NCI-H510A treated with DMSO at 0.1 percent for 48 hours (cell line): Measurements from ENCODE around the gene RGL4.

Source experiments
- DNase-seq: peaks from one replicate; lab custom pipeline; 2025; lab: John Stamatoyannopoulos, UW

The RGL4 gene

GRCh38 chr22:23681026-23681809 is 9.6 kb upstream of the RGL4 start:
- DNase-seq, result no peak

GRCh38 chr22:23682077-23682476 is 8.7 kb upstream of the RGL4 start:
- DNase-seq, result no peak

DNA sequence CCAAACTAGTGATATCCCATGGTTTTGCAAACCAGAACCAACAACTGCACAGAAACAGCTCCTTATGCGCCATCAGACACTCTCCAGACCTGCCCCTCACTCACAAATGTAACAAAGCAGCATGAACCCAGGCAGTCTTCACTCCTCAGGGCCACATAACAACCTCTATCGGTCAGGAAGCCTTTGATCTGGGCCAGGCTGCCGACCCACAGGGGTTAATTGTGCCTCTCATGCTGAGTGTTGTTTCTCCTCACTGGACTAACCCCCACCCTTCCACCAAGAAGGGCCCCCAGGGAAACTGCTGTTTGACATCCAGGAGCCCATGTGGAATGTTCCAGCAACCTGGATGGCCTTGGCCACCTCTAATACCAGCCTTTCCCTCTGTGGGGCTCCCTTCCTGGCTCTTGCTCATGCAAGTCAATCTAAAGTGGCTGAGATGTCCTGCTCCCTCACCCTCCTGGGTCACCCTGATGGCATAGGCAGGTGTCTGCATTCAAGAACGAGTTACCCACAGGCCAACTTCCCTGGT is 7.9 kb upstream of the RGL4 start:
- DNase-seq, result no peak

DNA sequence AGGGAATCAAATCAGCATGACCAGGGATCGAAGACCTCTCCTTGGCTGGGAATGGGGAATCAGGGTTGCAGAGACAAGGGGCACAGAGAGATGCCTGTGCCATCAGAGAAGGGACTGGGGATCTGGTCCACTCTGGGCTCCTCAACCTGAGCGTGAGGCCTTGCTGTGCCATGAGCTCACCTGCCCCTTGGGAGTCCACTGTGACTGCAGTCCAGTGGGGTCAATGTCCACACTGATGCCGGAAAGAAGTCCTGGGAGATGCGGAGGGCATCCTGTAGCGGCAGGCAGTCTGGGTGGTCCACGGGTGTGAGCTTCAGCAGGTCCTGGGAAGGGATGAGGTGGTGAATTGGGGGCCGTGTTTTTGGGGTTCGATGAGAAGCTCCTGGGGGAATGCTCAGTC is 7.3 kb upstream of the RGL4 start:
- DNase-seq, result no peak

GRCh38 chr22:23684026-23684425 is 6.8 kb upstream of the RGL4 start:
- DNase-seq, result no peak

DNA sequence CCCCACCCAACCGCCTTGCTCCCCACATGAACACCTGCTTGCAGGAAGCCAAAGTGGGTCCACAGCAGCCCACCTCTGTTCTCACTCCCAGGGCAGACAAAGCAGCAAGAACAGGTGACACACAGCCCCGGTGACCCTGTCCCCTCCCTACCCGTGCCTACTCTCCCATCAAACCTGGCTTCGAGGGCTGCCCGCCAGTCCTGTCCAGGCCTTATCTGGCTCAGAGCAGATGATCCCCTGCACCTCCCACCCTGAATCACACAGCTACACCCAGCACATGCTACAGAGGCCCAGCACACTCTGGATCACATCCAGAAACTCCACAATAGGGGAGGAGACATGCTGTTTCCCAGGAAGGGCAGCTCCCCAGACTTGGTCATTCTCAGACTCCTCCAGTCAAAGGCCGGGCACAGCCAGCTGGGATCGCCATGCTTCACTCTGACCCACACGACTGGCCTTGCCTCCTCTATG is 6.2 kb upstream of the RGL4 start:
- DNase-seq, result no peak

DNA sequence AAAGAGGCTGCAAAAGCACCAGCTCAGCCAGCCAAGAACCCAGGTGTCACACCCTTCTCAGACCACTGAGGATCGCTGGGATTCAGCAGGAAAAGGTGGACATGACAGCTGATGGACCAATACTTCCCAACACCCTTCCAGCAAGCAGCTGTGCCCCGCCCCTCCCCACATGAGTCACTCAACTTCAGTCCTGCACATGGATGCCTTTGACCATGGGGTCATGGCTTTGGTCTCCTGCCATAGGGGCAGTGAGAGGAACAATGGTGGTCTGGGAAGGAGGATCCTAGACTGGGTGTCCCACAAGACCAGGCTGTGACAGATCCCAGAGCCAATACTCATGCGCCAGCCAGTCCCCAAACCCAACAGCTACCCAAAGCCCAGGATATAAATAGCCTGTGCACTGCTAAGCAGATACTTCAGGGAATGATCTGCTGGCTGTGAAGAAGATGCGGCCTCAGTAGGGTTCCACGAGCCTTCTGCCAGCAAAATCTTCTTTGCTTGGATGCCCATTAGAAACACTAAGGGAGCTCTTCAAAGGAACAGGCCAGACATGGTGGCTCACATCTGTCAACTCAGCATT is 5.5 kb upstream of the RGL4 start:
- no peak for DNase-seq

DNA sequence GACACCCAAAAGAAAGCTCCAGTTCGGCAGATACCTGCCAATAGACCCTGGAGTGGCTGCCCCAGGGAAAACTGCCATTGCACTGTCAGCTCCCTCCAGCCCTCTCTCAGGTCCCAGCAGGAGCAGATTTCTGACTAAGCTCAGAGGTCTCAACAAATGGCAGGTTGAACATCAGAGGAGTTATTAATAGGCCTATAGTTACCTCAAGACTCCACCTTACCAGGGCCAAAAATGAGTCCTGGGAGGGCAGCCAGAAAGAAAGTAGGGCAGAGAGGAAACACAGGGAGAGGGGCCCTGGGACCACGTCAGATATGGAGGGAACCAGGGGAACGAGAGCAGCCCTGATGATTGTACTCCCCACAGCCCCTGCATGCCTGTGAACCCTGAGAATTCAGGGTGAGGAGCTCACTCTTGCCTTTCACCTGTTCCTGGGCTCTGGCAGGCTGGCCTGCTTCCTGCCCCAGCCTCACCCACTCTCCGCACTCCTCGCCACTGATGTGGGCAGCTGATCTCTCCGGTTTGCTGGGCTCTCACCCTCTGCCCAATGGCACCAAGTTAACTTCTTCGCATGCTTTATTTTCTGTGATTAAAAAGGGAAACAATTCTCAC is 4.3 kb upstream of the RGL4 start:
- no peak for DNase-seq

GRCh38 chr22:23688121-23688520 is 2.7 kb upstream of the RGL4 start:
- DNase-seq, result no peak

GRCh38 chr22:23688571-23688970 is 2.2 kb upstream of the RGL4 start:
- DNase-seq, result no peak

DNA sequence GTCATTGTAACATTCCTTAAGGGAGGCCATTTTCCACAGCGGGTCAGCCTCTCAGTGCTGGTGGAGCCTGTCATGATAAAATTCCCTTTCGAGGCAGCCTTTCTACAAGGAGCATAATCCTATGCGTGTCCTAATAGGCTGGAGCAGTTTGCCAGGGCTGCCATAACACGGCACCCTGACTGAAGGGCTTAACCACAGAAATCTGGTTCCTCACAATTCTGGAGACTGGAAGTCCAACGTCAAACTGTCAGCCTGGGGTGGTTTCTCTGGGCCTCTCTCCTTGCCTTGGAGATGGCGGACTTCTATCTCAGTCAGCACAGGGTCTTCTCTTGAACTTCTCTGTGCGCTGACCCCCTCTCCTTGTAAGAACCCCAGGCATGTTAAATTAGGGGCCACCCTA is 1.4 kb upstream of the RGL4 start:
- no peak for DNase-seq

GRCh38 chr22:23691748-23692423 is 1.1 kb downstream of the RGL4 start:
- no peak for DNase-seq

- no peak for DNase-seq
Observed at GRCh38 chr22:23692598-23693291, 1.9 kb downstream of the RGL4 start.

DNA sequence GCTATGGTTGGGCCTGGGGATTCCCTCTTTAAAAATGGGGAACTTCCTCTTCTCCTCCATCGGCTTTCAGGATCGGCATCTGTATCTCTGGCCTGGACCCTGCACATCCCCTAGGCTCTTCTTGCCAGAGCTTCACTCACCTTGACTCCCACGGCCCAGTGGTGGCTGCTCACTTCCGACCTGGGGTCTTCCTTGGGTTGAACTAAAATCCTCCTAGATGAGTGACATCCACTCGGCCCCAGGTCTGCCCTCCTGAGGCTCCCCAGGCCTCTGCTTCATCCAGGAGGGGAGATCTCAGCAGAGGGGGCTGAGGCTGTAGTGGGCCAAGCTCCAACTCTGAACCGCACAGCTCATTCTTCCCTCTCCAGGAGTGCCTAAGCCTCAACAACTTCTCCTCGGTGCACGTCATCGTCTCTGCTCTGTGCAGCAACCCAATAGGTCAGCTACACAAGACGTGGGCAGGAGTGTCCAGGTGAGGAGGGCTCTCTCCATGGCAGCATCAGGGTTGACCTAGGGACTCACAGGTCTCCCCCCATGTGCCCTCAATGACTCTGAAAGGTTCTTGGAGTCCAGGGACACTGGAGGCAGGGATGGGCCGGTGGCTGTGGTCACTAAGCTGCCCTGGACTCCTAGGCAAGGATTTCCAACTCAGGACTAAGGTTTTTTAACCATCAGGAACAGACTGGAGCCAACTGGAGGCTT is 3.3 kb downstream of the RGL4 start:
- DNase-seq, result no peak

GRCh38 chr22:23695141-23695540 is 4.3 kb downstream of the RGL4 start:
- DNase-seq, result no peak

- DNase-seq, result no peak
Observed at GRCh38 chr22:23695571-23696325, 4.9 kb downstream of the RGL4 start.

GRCh38 chr22:23696326-23696851 is 5.6 kb downstream of the RGL4 start:
- no peak for DNase-seq

DNA sequence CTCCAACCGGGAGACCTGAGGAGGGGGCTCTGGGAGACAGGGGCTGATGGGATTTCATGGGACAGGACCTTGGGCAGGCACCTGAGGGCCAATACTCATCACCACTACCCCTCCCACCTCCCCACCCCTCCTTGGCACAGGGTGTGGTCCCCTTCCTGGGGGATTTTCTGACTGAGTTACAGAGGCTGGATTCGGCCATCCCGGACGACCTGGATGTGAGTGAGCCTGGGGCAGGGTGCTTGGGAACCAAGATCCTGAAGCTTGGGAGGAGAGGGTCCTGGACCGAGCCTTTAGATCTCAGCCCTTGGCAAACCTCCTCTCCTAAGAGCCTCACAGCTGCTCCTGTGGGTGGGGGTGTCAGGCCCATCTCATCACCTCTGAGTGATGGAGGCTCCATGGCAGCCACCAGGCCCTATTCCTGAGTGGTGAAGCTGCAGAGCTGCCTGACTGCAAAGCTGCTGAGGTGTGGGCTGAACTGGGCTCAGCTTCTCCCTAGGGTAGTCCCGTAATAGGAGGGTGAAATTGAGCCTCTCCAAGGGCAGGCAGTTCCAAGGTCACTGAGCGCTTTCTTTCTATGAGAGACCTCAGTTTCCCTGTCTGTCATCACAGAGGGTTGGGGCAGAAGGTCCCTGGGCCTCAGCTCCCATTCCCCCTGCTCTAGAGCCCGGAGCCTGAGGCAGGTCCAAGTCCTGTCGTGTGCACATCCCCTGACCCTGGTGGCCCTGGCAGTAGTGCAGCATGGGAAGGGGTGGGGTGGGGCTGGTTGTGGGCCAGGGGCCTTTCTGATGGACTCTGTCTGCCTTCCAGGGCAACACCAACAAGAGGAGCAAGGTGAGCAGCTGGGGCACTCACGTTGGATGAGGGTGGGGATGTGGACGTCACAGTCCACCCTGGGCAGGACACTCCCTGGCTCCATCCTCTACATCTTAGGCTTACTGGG is 6.5 kb downstream of the RGL4 start:
- DNase-seq, result no peak

DNA sequence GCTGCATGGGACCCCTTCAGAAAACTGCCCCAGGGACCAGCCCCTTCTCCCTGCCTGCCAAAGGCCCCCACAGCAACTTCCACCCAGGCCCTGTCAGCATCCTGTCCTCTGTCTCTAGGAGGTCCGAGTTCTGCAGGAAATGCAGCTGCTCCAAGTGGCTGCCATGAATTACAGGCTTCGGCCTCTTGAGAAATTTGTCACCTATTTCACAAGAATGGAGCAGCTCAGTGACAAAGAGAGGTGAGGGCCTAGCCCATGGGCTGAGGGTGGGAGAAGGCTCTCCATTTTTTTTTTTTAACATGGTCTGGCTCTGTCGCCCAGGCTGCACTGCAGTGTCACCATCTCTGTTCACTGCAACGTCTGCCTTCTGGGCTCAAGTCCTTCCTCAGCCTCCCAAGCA is 7.3 kb downstream of the RGL4 start:
- DNase-seq, result no peak
